ENCODE measurements around the gene RXRB. TPM values are rescaled to one million over a fixed set of nuclear protein-coding genes. Genes with fewer than 3 reads are reported as not detected.

Gene RXRB
- total and polyA plus RNA-seq, 2 donors (not counting 1 experiment from before 2014, with no cell fraction given): 88.3 to 99.9 TPM

- H3K9ac ChIP-seq (ENCODE audit: low read length): no peak overlapping the region
- no peaks in the 10 kb centered on the region for H3K9me3 ChIP-seq (ENCODE audit: control extremely low read depth in 1 of 3, control insufficient read depth in 2 of 3, insufficient read depth in 1 of 3, low read length in 2 of 3)
- ChIA-PET POLR2A (no interaction called here), CTCF (no interaction called here)
- H3K79me2 ChIP-seq (ENCODE audit: control insufficient read depth, insufficient read depth, low read length): peaks cover 55% of the 10 kb centered on the region
- peaks cover 30 to 58% of the 10 kb centered on the region in 2 donors for H3K4me1 ChIP-seq (ENCODE audit: control insufficient read depth in 2 of 2, insufficient read depth in 2 of 2, low read length in 2 of 2)
- H2AFZ ChIP-seq (ENCODE audit: insufficient read depth, low read depth, low read length, poor library complexity, severe bottlenecking): no peak overlapping the region
- 89% methylated on average over 1 of the region's 6 CpGs for WGBS (ENCODE audit: insufficient coverage)
- ATAC-seq (ENCODE audit: low read depth) (no peak), DNase-seq (no peak)
- H4K20me1 ChIP-seq (ENCODE audit: control insufficient read depth, insufficient read depth, low read length, poor library complexity, severe bottlenecking): peaks cover 25% of the 10 kb centered on the region
- intact Hi-C loops (cut with micrococcal nuclease): loop anchor here (2.0 to 10.0 kb wide), 4 partner anchors 69 to 1227 kb away; partner anchors contain the start of genes AGPAT1, DXO, RGL2 and RNF5
- TF ChIP-seq EZH2 (IDR thresholded peaks at IDR 0.05; ENCODE audit: borderline replicate concordance, insufficient read depth, low read depth, low read length, poor library complexity, severe bottlenecking): no peak
- TF ChIP-seq CTCF (IDR thresholded peaks at IDR 0.05): no peak
- H3K27ac Mint-ChIP-seq: no peak overlapping the region
- H3K4me2 ChIP-seq (replicated peaks; ENCODE audit: low read depth, low read length, poor library complexity, severe bottlenecking): peak overlapping the region; percentile 78
- no peaks in the 10 kb centered on the region for H3K27me3 Mint-ChIP-seq
- no peaks in the 10 kb centered on the region for H3K27me3 ChIP-seq (replicated peaks in 1 of 4; ENCODE audit: control extremely low read depth in 1 of 4, control insufficient read depth in 3 of 4, insufficient read depth in 4 of 4, low read length in 3 of 4)
- peaks cover 75% of the 10 kb centered on the region for H3K4me1 Mint-ChIP-seq
- peak overlapping the region; percentile 99 for H3K4me3 Mint-ChIP-seq
- peaks cover 0 to 27% of the 10 kb centered on the region in 2 experiments for H3K36me3 ChIP-seq (replicated peaks in 1 of 2; ENCODE audit: control extremely low read depth in 1 of 2, control insufficient read depth in 1 of 2, extremely low read depth in 1 of 2, insufficient read depth in 2 of 2, low read length in 1 of 2)
- H3K27ac ChIP-seq (ENCODE audit: low read length in 2 of 2): no peak overlapping the region
- peak overlapping the region in 1 of 5 experiments; percentile 83 for H3K4me3 ChIP-seq (ENCODE audit: control extremely low read depth in 1 of 5, extremely low read depth in 1 of 5, insufficient read depth in 1 of 5, low read depth in 2 of 5, low read length in 4 of 5)
- H3K9me3 Mint-ChIP-seq (ENCODE audit: insufficient read depth): no peaks in the 10 kb centered on the region
These were observed 1.5 kb upstream of the RXRB start for GRCh38 chr6:33201935-33202334.

GRCh38 chr6:33201147-33201545 lies 681 bp upstream of the RXRB start:
- H3K27me3 ChIP-seq (replicated peaks in 1 of 4; ENCODE audit: control extremely low read depth in 1 of 4, control insufficient read depth in 3 of 4, insufficient read depth in 4 of 4, low read length in 3 of 4): no peaks in the 10 kb centered on the region
- peaks cover 25% of the 10 kb centered on the region for H4K20me1 ChIP-seq (ENCODE audit: control insufficient read depth, insufficient read depth, low read length, poor library complexity, severe bottlenecking)
- peak overlapping the region; percentile 99 for H3K4me3 Mint-ChIP-seq
- WGBS (ENCODE audit: insufficient coverage): 5% methylated on average over 14 of the region's 14 CpGs
- peaks cover 73% of the 10 kb centered on the region for H3K4me1 Mint-ChIP-seq
- intact Hi-C loops (cut with micrococcal nuclease): loop anchor here (2.0 to 10.0 kb wide), 4 partner anchors 70 to 1226 kb away; partner anchors contain the start of genes AGPAT1, DXO, RGL2 and RNF5
- no peaks in the 10 kb centered on the region for H3K9me3 ChIP-seq (ENCODE audit: control extremely low read depth in 1 of 3, control insufficient read depth in 2 of 3, insufficient read depth in 1 of 3, low read length in 2 of 3)
- TF ChIP-seq CTCF (IDR thresholded peaks at IDR 0.05) (no peak), EZH2 (IDR thresholded peaks at IDR 0.05; ENCODE audit: borderline replicate concordance, insufficient read depth, low read depth, low read length, poor library complexity, severe bottlenecking) (no peak)
- peaks cover 30 to 58% of the 10 kb centered on the region in 2 donors for H3K4me1 ChIP-seq (ENCODE audit: control insufficient read depth in 2 of 2, insufficient read depth in 2 of 2, low read length in 2 of 2)
- H3K9ac ChIP-seq (ENCODE audit: low read length): peak overlapping the region; percentile 75
- peaks cover 0 to 35% of the 10 kb centered on the region in 2 experiments for H3K36me3 ChIP-seq (replicated peaks in 1 of 2; ENCODE audit: control extremely low read depth in 1 of 2, control insufficient read depth in 1 of 2, extremely low read depth in 1 of 2, insufficient read depth in 2 of 2, low read length in 1 of 2)
- POLR2A ChIA-PET: no interaction called here
- H3K9me3 Mint-ChIP-seq (ENCODE audit: insufficient read depth): no peaks in the 10 kb centered on the region
- peak overlapping the region; percentile 93 to 94 for H3K27ac ChIP-seq (ENCODE audit: low read length in 2 of 2)
- no peak for DNase-seq
- peak overlapping the region; percentile 83 to 99 (median 95) for H3K4me3 ChIP-seq (ENCODE audit: control extremely low read depth in 1 of 5, extremely low read depth in 1 of 5, insufficient read depth in 1 of 5, low read depth in 2 of 5, low read length in 4 of 5)
- no peaks in the 10 kb centered on the region for H3K27me3 Mint-ChIP-seq
- CTCF ChIA-PET: no interaction called here
- peak overlapping the region; percentile 79 for H2AFZ ChIP-seq (ENCODE audit: insufficient read depth, low read depth, low read length, poor library complexity, severe bottlenecking)
- no peak for ATAC-seq (ENCODE audit: low read depth)
- peak overlapping the region; percentile 78 for H3K4me2 ChIP-seq (replicated peaks; ENCODE audit: low read depth, low read length, poor library complexity, severe bottlenecking)
- H3K79me2 ChIP-seq (ENCODE audit: control insufficient read depth, insufficient read depth, low read length): peaks cover 55% of the 10 kb centered on the region
- peak overlapping the region; percentile 99 for H3K27ac Mint-ChIP-seq

Data from B cell (primary cell).